Astrocyte (in vitro differentiated cells and primary cell): ENCODE measurements around the gene ARHGAP26.

Source experiments
- CTCF ChIP-seq: IDR thresholded peaks from 2 replicates; pipeline ENCODE4 v1.5.1; 2011; ENCODE audit warnings: low read depth, mild to moderate bottlenecking, inconsistent platforms, low read length, moderate library complexity; ENCODE audit not compliant: insufficient read depth
- EZH2 ChIP-seq: IDR thresholded peaks from 2 replicates; pipeline ENCODE4 v1.6.1; 2012; ENCODE audit warnings: mild to moderate bottlenecking, low read length, inconsistent platforms; ENCODE audit not compliant: insufficient read depth

- TF ChIP-seq CTCF: no peak
- no peak for TF ChIP-seq EZH2
Measured at GRCh38 chr5:142981886-142982820, 212.0 kb downstream of the ARHGAP26 start.
